ENCODE results near the gene ZFP36L2.

DNA sequence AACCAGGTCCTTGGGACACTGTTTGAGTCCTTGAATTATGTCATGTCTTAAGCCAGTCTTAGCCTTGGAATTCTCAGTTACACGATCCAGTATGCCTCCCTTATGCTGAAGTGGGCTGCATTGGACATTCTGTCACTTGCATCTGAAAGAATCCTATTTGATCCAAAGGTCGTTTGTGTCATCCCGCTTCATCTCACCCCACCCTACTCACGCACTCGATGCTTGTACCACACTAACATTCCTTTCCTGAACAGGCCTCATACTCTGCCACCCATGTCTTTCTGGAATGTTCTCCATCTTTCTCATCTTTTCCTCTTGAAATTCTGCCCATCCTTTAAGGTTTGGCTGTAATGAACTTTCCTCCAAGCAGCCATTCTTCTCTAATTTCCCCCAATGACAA is 27.9 kb upstream of the ZFP36L2 start:
- TF ChIP-seq, protein P1, sequence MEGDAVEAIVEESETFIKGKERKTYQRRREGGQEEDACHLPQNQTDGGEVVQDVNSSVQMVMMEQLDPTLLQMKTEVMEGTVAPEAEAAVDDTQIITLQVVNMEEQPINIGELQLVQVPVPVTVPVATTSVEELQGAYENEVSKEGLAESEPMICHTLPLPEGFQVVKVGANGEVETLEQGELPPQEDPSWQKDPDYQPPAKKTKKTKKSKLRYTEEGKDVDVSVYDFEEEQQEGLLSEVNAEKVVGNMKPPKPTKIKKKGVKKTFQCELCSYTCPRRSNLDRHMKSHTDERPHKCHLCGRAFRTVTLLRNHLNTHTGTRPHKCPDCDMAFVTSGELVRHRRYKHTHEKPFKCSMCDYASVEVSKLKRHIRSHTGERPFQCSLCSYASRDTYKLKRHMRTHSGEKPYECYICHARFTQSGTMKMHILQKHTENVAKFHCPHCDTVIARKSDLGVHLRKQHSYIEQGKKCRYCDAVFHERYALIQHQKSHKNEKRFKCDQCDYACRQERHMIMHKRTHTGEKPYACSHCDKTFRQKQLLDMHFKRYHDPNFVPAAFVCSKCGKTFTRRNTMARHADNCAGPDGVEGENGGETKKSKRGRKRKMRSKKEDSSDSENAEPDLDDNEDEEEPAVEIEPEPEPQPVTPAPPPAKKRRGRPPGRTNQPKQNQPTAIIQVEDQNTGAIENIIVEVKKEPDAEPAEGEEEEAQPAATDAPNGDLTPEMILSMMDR (IDR thresholded peaks at IDR 0.05): no peak
- TF ChIP-seq POLR2A (IDR thresholded peaks at IDR 0.05): no peak
- no peak for TF ChIP-seq EP300 (IDR thresholded peaks at IDR 0.05)
